ENCODE data around the gene ZNF581.

ZNF581 gene

GRCh38 chr19:55681131-55682092, 38.0 kb downstream of the ZNF581 start:
- TF ChIP-seq CTCF (IDR thresholded peaks at IDR 0.05; ENCODE audit: borderline replicate concordance, insufficient read depth, low read depth, low read length), result no peak
- H3K4me3 ChIP-seq (ENCODE audit: low read depth, low read length), result no peak overlapping the region

- TF ChIP-seq CTCF (IDR thresholded peaks at IDR 0.05; ENCODE audit: borderline replicate concordance, insufficient read depth, low read depth, low read length), result no peak
Measured at GRCh38 chr19:55683449-55684261, 40.2 kb downstream of the ZNF581 start.

GRCh38 chr19:55684946-55685681, 41.7 kb downstream of the ZNF581 start:
- H3K4me3 ChIP-seq (ENCODE audit: low read depth, low read length), result no peak overlapping the region
- no peak for TF ChIP-seq CTCF (IDR thresholded peaks at IDR 0.05; ENCODE audit: borderline replicate concordance, insufficient read depth, low read depth, low read length)

More at GRCh38 chr19:55683449-55684261, 40.2 kb downstream of the ZNF581 start:
- no peak overlapping the region for H3K4me3 ChIP-seq (ENCODE audit: low read depth, low read length)

GRCh38 chr19:55685776-55686175, 42.3 kb downstream of the ZNF581 start:
- H3K4me3 ChIP-seq (ENCODE audit: low read depth, low read length), result no peak overlapping the region
- TF ChIP-seq CTCF (IDR thresholded peaks at IDR 0.05; ENCODE audit: borderline replicate concordance, insufficient read depth, low read depth, low read length), result no peak

GRCh38 chr19:55686311-55687050, 43.0 kb downstream of the ZNF581 start:
- no peak for TF ChIP-seq CTCF (IDR thresholded peaks at IDR 0.05; ENCODE audit: borderline replicate concordance, insufficient read depth, low read depth, low read length)
- H3K4me3 ChIP-seq (ENCODE audit: low read depth, low read length), result no peak overlapping the region

All from GM12875 (cell line).